ENCODE data around the gene MED31.

The MED31 gene

DNA sequence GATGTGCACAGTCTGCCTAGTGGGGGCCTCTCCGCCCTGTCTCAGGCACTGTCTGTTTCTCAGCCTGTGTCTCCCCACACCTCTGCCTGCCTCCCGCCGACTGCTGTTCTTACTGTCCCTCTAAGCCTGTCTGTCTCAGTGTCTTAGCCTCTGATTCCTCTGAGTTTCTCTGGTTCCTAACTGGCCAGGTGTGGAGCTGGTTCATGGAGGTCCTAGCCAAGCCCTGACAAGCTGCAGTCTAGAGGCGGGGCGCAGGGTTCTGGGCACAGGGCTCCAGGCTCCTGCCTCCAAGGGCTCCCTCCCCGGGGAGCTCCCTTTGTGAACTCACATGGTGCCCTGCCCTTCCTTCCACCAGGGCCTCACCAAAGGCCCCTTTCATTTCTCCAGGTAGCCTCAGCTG is 19.6 kb upstream of the MED31 start:
- H3K9me3 ChIP-seq (ENCODE audit: control extremely low read depth in 1 of 5, control insufficient read depth in 4 of 5, insufficient read depth in 2 of 5, low read depth in 1 of 5, low read length in 4 of 5): no peaks in the 10 kb centered on the region
- WGBS (ENCODE audit: insufficient coverage): 96% methylated on average over 6 of the region's 6 CpGs
- ChIA-PET POLR2A (no interaction called here), CTCF (interaction anchor here (1.1 to 1.3 kb wide), 2 partner anchors 10 to 44 kb away, joined by 3 to 5 read pairs; no protein-coding TSS in a partner anchor)
- no peaks in the 10 kb centered on the region for H3K36me3 ChIP-seq (ENCODE audit: control insufficient read depth in 4 of 4, insufficient read depth in 4 of 4, low read length in 3 of 4)
- H3K4me1 ChIP-seq (ENCODE audit: control extremely low read depth in 1 of 4, control insufficient read depth in 4 of 4, insufficient read depth in 4 of 4, low read length in 3 of 4): peaks cover 0 to 6% (median 2%) of the 10 kb centered on the region in 4 experiments
- H3K27me3 ChIP-seq (replicated peaks in 2 of 5; ENCODE audit: control insufficient read depth in 4 of 5, insufficient read depth in 5 of 5, low read length in 4 of 5): peaks cover 0 to 34% (median 17%) of the 10 kb centered on the region in 5 experiments
- no peak overlapping the region for H3K27ac ChIP-seq (ENCODE audit: insufficient read depth in 1 of 2, low read depth in 1 of 2, low read length in 2 of 2, poor library complexity in 1 of 2, severe bottlenecking in 2 of 2)
- no peak overlapping the region for H3K4me3 ChIP-seq (ENCODE audit: control insufficient read depth in 1 of 7, extremely low read depth in 1 of 7, insufficient read depth in 4 of 7, low read depth in 2 of 7, low read length in 6 of 7)
- no peak for DNase-seq

DNA sequence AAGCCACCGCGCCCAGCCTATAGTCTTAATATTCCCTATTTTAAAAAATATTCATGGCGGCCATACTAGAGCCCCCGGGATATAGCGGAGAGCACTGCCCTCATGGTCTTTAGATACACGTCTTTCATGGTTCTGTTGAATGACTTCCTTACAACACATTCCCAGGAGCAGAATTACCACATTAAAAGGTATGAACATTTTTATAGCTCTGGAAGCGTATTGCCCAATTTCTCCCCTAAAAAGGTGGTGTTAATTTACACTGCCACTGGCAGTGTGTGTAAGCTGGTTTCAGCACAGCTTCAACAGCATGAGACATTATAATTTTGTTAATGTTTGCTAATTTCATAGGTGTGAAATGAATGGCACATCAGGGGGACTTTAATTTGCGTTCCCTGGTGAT is 19.2 kb upstream of the MED31 start:
- no peak overlapping the region for H3K27ac ChIP-seq (ENCODE audit: insufficient read depth in 1 of 2, low read depth in 1 of 2, low read length in 2 of 2, poor library complexity in 1 of 2, severe bottlenecking in 2 of 2)
- POLR2A ChIA-PET: no interaction called here
- H3K4me3 ChIP-seq (ENCODE audit: control insufficient read depth in 1 of 7, extremely low read depth in 1 of 7, insufficient read depth in 4 of 7, low read depth in 2 of 7, low read length in 6 of 7): no peak overlapping the region
- CTCF ChIA-PET: interaction anchor here (1.3 kb wide), 1 partner anchor 10 kb away, joined by 5 read pairs; no protein-coding TSS in a partner anchor
- H3K4me1 ChIP-seq (ENCODE audit: control extremely low read depth in 1 of 4, control insufficient read depth in 4 of 4, insufficient read depth in 4 of 4, low read length in 3 of 4): peaks cover 0 to 6% (median 2%) of the 10 kb centered on the region in 4 experiments
- WGBS (ENCODE audit: insufficient coverage): 94% methylated on average over 7 of the region's 8 CpGs
- no peak for DNase-seq
- H3K9me3 ChIP-seq (ENCODE audit: control extremely low read depth in 1 of 5, control insufficient read depth in 4 of 5, insufficient read depth in 2 of 5, low read depth in 1 of 5, low read length in 4 of 5): no peaks in the 10 kb centered on the region
- H3K36me3 ChIP-seq (ENCODE audit: control insufficient read depth in 4 of 4, insufficient read depth in 4 of 4, low read length in 3 of 4): no peaks in the 10 kb centered on the region
- H3K27me3 ChIP-seq (replicated peaks in 2 of 5; ENCODE audit: control insufficient read depth in 4 of 5, insufficient read depth in 5 of 5, low read length in 4 of 5): peaks cover 0 to 30% (median 14%) of the 10 kb centered on the region in 5 experiments

DNA sequence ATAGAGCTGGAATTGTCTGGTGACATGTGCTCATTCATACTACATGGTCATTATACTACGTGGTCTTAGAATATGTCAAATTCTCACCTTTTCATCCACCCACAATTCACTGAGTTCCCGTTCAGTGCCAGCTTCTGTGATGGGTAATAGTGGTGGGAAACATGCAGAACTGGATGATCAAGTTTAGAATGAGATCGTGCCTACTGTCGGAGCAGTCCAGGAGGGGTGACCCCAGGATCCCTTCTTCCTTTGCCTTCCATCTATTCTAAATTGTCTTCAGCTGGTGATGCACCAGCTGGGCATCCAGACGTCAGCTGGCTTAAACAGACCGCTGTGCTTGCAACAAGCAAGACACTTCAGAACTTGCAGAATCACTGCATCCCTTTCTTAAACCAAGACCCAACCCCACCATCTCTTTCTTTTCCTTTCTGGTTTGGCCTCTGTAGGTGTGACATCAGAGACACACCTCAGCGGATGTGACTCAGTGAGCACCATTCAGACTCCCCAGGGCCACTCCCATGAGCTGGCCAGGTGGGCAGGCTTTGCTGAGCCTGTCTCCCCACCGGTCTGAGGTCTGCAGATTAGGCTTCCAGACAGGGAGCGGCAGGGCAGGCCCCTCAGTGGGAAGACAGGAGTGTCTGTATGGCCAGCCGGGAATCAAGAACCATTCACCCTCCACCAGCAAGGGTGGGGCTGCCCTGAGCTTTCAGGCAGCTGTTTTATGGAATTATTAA is 18.2 kb upstream of the MED31 start:
- H3K4me3 ChIP-seq (ENCODE audit: control insufficient read depth in 1 of 7, extremely low read depth in 1 of 7, insufficient read depth in 4 of 7, low read depth in 2 of 7, low read length in 6 of 7): no peak overlapping the region
- CTCF ChIA-PET: interaction anchor here (0.7 kb wide), 1 partner anchor 32 kb away, joined by 4 read pairs; no protein-coding TSS in a partner anchor
- DNase-seq: no peak
- peaks cover 0 to 25% (median 9%) of the 10 kb centered on the region in 5 experiments for H3K27me3 ChIP-seq (replicated peaks in 2 of 5; ENCODE audit: control insufficient read depth in 4 of 5, insufficient read depth in 5 of 5, low read length in 4 of 5)
- no peaks in the 10 kb centered on the region for H3K9me3 ChIP-seq (ENCODE audit: control extremely low read depth in 1 of 5, control insufficient read depth in 4 of 5, insufficient read depth in 2 of 5, low read depth in 1 of 5, low read length in 4 of 5)
- POLR2A ChIA-PET: no interaction called here
- peaks cover 0 to 6% (median 2%) of the 10 kb centered on the region in 4 experiments for H3K4me1 ChIP-seq (ENCODE audit: control extremely low read depth in 1 of 4, control insufficient read depth in 4 of 4, insufficient read depth in 4 of 4, low read length in 3 of 4)
- 93% methylated on average over 7 of the region's 10 CpGs for WGBS (ENCODE audit: insufficient coverage)
- H3K27ac ChIP-seq (ENCODE audit: insufficient read depth in 1 of 2, low read depth in 1 of 2, low read length in 2 of 2, poor library complexity in 1 of 2, severe bottlenecking in 2 of 2): no peak overlapping the region
- no peaks in the 10 kb centered on the region for H3K36me3 ChIP-seq (ENCODE audit: control insufficient read depth in 4 of 4, insufficient read depth in 4 of 4, low read length in 3 of 4)

DNA sequence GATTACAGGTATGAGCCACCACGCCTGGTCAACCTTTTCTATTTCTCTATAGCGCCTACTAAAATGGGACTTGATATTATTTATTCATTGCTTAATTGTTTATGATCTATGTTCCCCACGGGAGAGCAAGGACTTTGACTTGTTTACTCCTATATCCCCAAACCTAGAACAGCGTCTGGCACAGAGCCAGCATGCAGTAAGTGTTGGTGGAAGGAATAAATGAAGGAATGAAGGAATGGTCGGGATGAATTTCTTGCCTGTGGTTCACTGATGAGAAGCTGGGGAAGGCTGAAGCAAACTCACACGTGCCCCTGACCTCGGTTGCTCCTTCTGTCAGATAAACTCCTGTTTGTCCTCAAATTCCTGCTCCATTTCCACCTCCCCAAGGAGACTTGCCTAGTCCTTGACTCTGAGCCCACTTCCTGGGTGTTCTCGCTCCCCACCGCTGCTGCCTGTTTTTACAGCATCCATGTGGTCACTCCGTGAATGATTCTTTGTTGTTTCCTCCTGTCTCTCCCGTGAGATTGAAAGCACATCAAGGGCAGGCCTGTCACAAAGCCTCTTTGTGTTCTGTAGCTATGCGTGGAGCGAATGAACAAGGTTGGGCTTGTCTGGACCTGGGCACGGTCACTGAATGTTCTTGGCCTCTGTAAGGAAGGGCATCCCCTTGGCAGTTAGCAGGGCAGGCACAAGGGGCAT is 17.5 kb upstream of the MED31 start:
- Histone ChIP-seq H3K4me3 (ENCODE audit: control insufficient read depth in 1 of 7, extremely low read depth in 1 of 7, insufficient read depth in 4 of 7, low read depth in 2 of 7, low read length in 6 of 7) (no peak overlapping the region), H3K36me3 (ENCODE audit: control insufficient read depth in 4 of 4, insufficient read depth in 4 of 4, low read length in 3 of 4) (no peaks in the 10 kb centered on the region), H3K9me3 (ENCODE audit: control extremely low read depth in 1 of 5, control insufficient read depth in 4 of 5, insufficient read depth in 2 of 5, low read depth in 1 of 5, low read length in 4 of 5) (no peaks in the 10 kb centered on the region), H3K4me1 (ENCODE audit: control extremely low read depth in 1 of 4, control insufficient read depth in 4 of 4, insufficient read depth in 4 of 4, low read length in 3 of 4) (peaks cover 0 to 6% (median 2%) of the 10 kb centered on the region in 4 experiments), H3K27me3 (replicated peaks in 2 of 5; ENCODE audit: control insufficient read depth in 4 of 5, insufficient read depth in 5 of 5, low read length in 4 of 5) (peaks cover 0 to 22% (median 9%) of the 10 kb centered on the region in 5 experiments), H3K27ac (ENCODE audit: insufficient read depth in 1 of 2, low read depth in 1 of 2, low read length in 2 of 2, poor library complexity in 1 of 2, severe bottlenecking in 2 of 2) (no peak overlapping the region)
- no peak for DNase-seq
- POLR2A ChIA-PET: interaction anchor here (1.4 kb wide), 1 partner anchor 9 kb away, joined by 4 read pairs; no protein-coding TSS in a partner anchor
- CTCF ChIA-PET: interaction anchor here (0.7 to 1.1 kb wide), 2 partner anchors 33 to 34 kb away, joined by 4 read pairs; no protein-coding TSS in a partner anchor
- WGBS (ENCODE audit: insufficient coverage): 94% methylated on average over 10 of the region's 14 CpGs

DNA sequence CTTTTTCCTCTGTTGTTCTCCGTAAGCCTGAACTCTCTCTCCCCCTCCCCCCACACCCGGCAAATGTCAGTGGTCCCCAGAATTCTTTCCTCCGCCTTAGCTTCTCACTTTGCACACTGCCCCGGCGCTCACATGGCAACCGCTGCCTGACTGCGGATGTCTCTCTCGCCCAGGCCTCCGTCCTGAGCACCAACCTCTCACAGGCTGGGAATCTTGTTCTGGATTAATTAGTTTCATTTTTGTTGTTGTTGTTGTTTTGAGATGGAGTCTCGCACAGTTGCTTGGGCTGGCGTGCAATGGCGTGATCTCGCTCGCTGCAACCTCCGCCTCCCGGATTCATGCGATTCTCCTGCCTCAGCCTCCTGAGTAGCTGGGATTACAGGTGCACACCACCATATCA is 16.8 kb upstream of the MED31 start:
- H3K9me3 ChIP-seq (ENCODE audit: control extremely low read depth in 1 of 5, control insufficient read depth in 4 of 5, insufficient read depth in 2 of 5, low read depth in 1 of 5, low read length in 4 of 5): no peaks in the 10 kb centered on the region
- H3K4me3 ChIP-seq (ENCODE audit: control insufficient read depth in 1 of 7, extremely low read depth in 1 of 7, insufficient read depth in 4 of 7, low read depth in 2 of 7, low read length in 6 of 7): no peak overlapping the region
- POLR2A ChIA-PET: interaction anchor here (1.4 kb wide), 1 partner anchor 9 kb away, joined by 4 read pairs; no protein-coding TSS in a partner anchor
- H3K4me1 ChIP-seq (ENCODE audit: control extremely low read depth in 1 of 4, control insufficient read depth in 4 of 4, insufficient read depth in 4 of 4, low read length in 3 of 4): peaks cover 0 to 6% (median 2%) of the 10 kb centered on the region in 4 experiments
- peaks cover 0 to 21% (median 9%) of the 10 kb centered on the region in 5 experiments for H3K27me3 ChIP-seq (replicated peaks in 2 of 5; ENCODE audit: control insufficient read depth in 4 of 5, insufficient read depth in 5 of 5, low read length in 4 of 5)
- no peaks in the 10 kb centered on the region for H3K36me3 ChIP-seq (ENCODE audit: control insufficient read depth in 4 of 4, insufficient read depth in 4 of 4, low read length in 3 of 4)
- CTCF ChIA-PET: interaction anchor here (0.7 to 2.8 kb wide), 5 partner anchors 9 to 242 kb away, joined by 3 to 19 read pairs (median 4); no protein-coding TSS in a partner anchor
- no peak for DNase-seq
- 99% methylated on average over 8 of the region's 17 CpGs for WGBS (ENCODE audit: insufficient coverage)
- H3K27ac ChIP-seq (ENCODE audit: insufficient read depth in 1 of 2, low read depth in 1 of 2, low read length in 2 of 2, poor library complexity in 1 of 2, severe bottlenecking in 2 of 2): no peak overlapping the region

DNA sequence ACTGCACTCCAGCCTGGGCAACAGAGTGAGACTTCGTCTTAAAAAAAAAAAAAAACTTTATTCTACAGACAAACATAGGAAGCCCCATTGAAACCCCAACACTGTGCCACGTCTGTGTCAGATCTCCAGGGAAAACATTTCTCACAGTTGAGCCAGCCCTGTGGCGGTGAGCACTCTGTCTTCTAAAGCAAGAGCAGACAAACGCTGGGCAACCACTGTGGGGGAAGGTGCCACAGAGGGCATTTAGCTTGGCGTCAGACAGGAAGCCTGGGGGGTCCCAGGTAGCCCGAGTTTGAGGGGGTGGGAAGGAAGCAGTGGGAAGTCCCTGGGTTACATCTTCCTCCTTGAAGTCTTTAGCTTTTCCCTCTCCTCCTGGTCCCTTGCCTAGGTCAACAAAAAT is 16.1 kb upstream of the MED31 start:
- ChIA-PET POLR2A (interaction anchor here (1.4 kb wide), 1 partner anchor 10 kb away, joined by 4 read pairs; no protein-coding TSS in a partner anchor), CTCF (interaction anchor here (0.7 to 2.8 kb wide), 7 partner anchors 9 to 337 kb away, joined by 3 to 19 read pairs (median 4); no protein-coding TSS in a partner anchor)
- WGBS (ENCODE audit: insufficient coverage): 60% methylated on average over 3 of the region's 6 CpGs
- Histone ChIP-seq H3K4me3 (ENCODE audit: control insufficient read depth in 1 of 7, extremely low read depth in 1 of 7, insufficient read depth in 4 of 7, low read depth in 2 of 7, low read length in 6 of 7) (no peak overlapping the region), H3K36me3 (ENCODE audit: control insufficient read depth in 4 of 4, insufficient read depth in 4 of 4, low read length in 3 of 4) (no peaks in the 10 kb centered on the region), H3K27me3 (replicated peaks in 2 of 5; ENCODE audit: control insufficient read depth in 4 of 5, insufficient read depth in 5 of 5, low read length in 4 of 5) (peaks cover 0 to 22% (median 9%) of the 10 kb centered on the region in 5 experiments), H3K4me1 (ENCODE audit: control extremely low read depth in 1 of 4, control insufficient read depth in 4 of 4, insufficient read depth in 4 of 4, low read length in 3 of 4) (peaks cover 0 to 7% (median 2%) of the 10 kb centered on the region in 4 experiments), H3K27ac (ENCODE audit: insufficient read depth in 1 of 2, low read depth in 1 of 2, low read length in 2 of 2, poor library complexity in 1 of 2, severe bottlenecking in 2 of 2) (no peak overlapping the region), H3K9me3 (ENCODE audit: control extremely low read depth in 1 of 5, control insufficient read depth in 4 of 5, insufficient read depth in 2 of 5, low read depth in 1 of 5, low read length in 4 of 5) (no peaks in the 10 kb centered on the region)
- no peak for DNase-seq
